ENCODE data around the gene EML6.

Gene EML6

DNA sequence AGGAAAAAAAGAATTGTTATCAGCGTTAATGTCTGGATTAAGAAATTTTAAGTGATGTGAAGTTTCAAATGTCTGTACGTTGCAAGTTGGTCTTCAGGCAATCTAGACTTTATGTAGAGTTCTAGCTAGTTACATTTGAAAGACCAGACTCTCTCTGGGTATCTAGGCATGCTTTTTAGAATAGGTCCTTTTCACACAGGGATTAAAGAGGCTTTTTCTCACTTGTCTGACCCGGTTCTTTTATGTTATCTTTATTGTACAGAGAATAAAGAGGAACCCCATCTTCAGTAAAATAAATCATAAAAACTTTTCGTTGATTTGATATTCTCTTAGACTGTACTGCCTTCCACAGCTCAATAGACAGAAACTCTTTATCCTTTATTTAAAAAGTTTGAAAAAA, 8.5 kb upstream of the EML6 start:
- no peaks in the 10 kb centered on the region for H3K36me3 ChIP-seq (replicated peaks; ENCODE audit: low read depth, low read length)
- H3K27me3 ChIP-seq (ENCODE audit: low read depth, low read length), result peaks cover 17% of the 10 kb centered on the region; the same call in 1 of the 2 replicates
- H2AFZ ChIP-seq (ENCODE audit: low read depth, low read length), result no peak overlapping the region
- H3K9me3 ChIP-seq (ENCODE audit: insufficient read depth, low read length), result no peaks in the 10 kb centered on the region
- H3K4me3 ChIP-seq (ENCODE audit: low read length), result no peak overlapping the region
- no peaks in the 10 kb centered on the region for H4K20me1 ChIP-seq (ENCODE audit: insufficient read depth, low read length)
- no peak overlapping the region for H3K27ac ChIP-seq (ENCODE audit: low read length)
- no peaks in the 10 kb centered on the region for H3K79me2 ChIP-seq (ENCODE audit: low read length)
- H3K9ac ChIP-seq (ENCODE audit: low read length), result no peak overlapping the region
- TF ChIP-seq EZH2phosphoT487 (IDR thresholded peaks at IDR 0.05; ENCODE audit: low read depth) (no peak), CTCF (IDR thresholded peaks at IDR 0.05; ENCODE audit: low read depth, low read length) (no peak)
- H3K4me2 ChIP-seq (ENCODE audit: low read length), result no peak overlapping the region
- H3K4me1 ChIP-seq (ENCODE audit: low read length), result peaks cover 5% of the 10 kb centered on the region

DNA sequence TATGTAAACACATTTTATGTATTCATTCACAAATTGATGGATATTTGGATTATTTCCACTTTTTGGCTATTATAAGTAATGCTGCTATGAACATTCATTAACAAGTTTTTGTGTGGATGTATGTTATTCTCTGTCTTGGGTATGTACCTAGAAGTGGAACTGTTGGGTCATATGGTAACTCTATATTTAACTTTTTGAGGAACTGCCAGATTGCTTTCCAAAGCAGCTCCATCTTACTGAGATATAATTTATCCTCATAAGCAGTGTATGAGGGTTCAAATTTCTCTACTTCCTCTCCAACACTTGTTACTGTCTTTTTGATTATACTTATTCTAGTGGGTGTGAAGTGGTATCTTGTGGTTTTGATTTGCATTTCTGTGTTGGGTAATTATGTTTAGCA, 7.1 kb upstream of the EML6 start:
- Histone ChIP-seq H3K4me3 (ENCODE audit: low read length) (no peak overlapping the region), H3K9me3 (ENCODE audit: insufficient read depth, low read length) (no peaks in the 10 kb centered on the region), H3K4me2 (ENCODE audit: low read length) (no peak overlapping the region), H3K9ac (ENCODE audit: low read length) (no peak overlapping the region), H4K20me1 (ENCODE audit: insufficient read depth, low read length) (no peaks in the 10 kb centered on the region), H3K36me3 (replicated peaks; ENCODE audit: low read depth, low read length) (no peaks in the 10 kb centered on the region), H3K27me3 (ENCODE audit: low read depth, low read length) (peaks cover 17% of the 10 kb centered on the region; the same call in 1 of the 2 replicates), H3K79me2 (ENCODE audit: low read length) (no peaks in the 10 kb centered on the region), H3K4me1 (ENCODE audit: low read length) (peaks cover 5% of the 10 kb centered on the region), H3K27ac (ENCODE audit: low read length) (no peak overlapping the region), H2AFZ (ENCODE audit: low read depth, low read length) (no peak overlapping the region)
- no peak for TF ChIP-seq CTCF (IDR thresholded peaks at IDR 0.05; ENCODE audit: low read depth, low read length)
- no peak for TF ChIP-seq EZH2phosphoT487 (IDR thresholded peaks at IDR 0.05; ENCODE audit: low read depth)

DNA sequence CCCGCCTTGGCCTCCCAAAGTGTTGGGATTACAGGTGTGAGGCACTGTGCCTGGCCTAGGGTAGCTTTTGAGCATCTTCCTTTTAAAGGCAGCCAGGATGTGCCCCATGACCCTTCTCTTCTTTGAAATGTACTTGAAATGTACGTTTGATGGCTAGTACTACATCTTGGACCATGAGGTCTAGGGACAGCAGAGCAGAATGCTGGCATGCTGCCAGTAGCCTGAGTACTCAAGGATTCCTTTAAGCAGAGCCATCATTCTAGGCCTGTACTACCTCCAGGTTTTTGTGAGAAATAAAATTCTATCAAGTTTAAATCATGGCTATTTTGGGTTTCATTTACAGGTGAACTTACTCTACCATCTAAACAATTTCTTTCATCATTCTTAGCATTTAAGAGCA, 2.9 kb upstream of the EML6 start:
- Histone ChIP-seq H2AFZ (ENCODE audit: low read depth, low read length) (no peak overlapping the region), H4K20me1 (ENCODE audit: insufficient read depth, low read length) (no peaks in the 10 kb centered on the region), H3K9ac (ENCODE audit: low read length) (no peak overlapping the region), H3K27ac (ENCODE audit: low read length) (no peak overlapping the region), H3K4me1 (ENCODE audit: low read length) (peaks cover 13% of the 10 kb centered on the region), H3K36me3 (replicated peaks; ENCODE audit: low read depth, low read length) (no peaks in the 10 kb centered on the region), H3K79me2 (ENCODE audit: low read length) (no peaks in the 10 kb centered on the region), H3K27me3 (ENCODE audit: low read depth, low read length) (peaks cover 27% of the 10 kb centered on the region), H3K4me2 (ENCODE audit: low read length) (no peak overlapping the region), H3K4me3 (ENCODE audit: low read length) (no peak overlapping the region), H3K9me3 (ENCODE audit: insufficient read depth, low read length) (no peaks in the 10 kb centered on the region)
- TF ChIP-seq CTCF (IDR thresholded peaks at IDR 0.05; ENCODE audit: low read depth, low read length), result no peak
- no peak for TF ChIP-seq EZH2phosphoT487 (IDR thresholded peaks at IDR 0.05; ENCODE audit: low read depth)

- H3K79me2 ChIP-seq (ENCODE audit: low read length), result no peaks in the 10 kb centered on the region
- peak overlapping the region; percentile 86 for H2AFZ ChIP-seq (ENCODE audit: low read depth, low read length)
- H4K20me1 ChIP-seq (ENCODE audit: insufficient read depth, low read length), result no peaks in the 10 kb centered on the region
- H3K36me3 ChIP-seq (replicated peaks; ENCODE audit: low read depth, low read length), result no peaks in the 10 kb centered on the region
- H3K27me3 ChIP-seq (ENCODE audit: low read depth, low read length), result peaks cover 42% of the 10 kb centered on the region
- H3K4me2 ChIP-seq (ENCODE audit: low read length), result peak overlapping the region; percentile 96
- peak overlapping the region; percentile 88 for H3K4me3 ChIP-seq (ENCODE audit: low read length)
- H3K9ac ChIP-seq (ENCODE audit: low read length), result peak overlapping the region; percentile 63
- H3K9me3 ChIP-seq (ENCODE audit: insufficient read depth, low read length), result no peaks in the 10 kb centered on the region
- TF ChIP-seq EZH2phosphoT487 (IDR thresholded peaks at IDR 0.05; ENCODE audit: low read depth), result no peak
- TF ChIP-seq CTCF (IDR thresholded peaks at IDR 0.05; ENCODE audit: low read depth, low read length), result no peak
- H3K4me1 ChIP-seq (ENCODE audit: low read length), result peaks cover 8% of the 10 kb centered on the region
- H3K27ac ChIP-seq (ENCODE audit: low read length), result no peak overlapping the region
These were observed 821 bp upstream of the EML6 start for GRCh38 chr2:54722641-54723040.
